Activated B cell treated with CpG ODN at 0.5 μM for 24 hours (primary cell): ENCODE measurements around the gene FUT8. TPM values are rescaled to one million over a fixed set of nuclear protein-coding genes. Genes with fewer than 3 reads are reported as not detected.
A peak's percentile ranks its signal among the peaks of the same experiment; 100 is the strongest.
"Not testable (repeated sequence)": the region's sequence is repeated elsewhere in the genome, so short reads cannot be mapped to it uniquely, and the experiment has no call there.

ENCODE experiments used
- ATAC-seq: fragments of 200-7000 bp; cut with Tn5 transposase; one replicate; pipeline ENCODE4 v1.10.0; 2021; ENCODE audit warnings: low read depth, mild to moderate bottlenecking, moderate library complexity
- CTCF ChIA-PET: fragments of 350-600 bp; sonication (Branson Sonifier 250); formaldehyde crosslinking; loops from one replicate; lab custom pipeline; 2021; ENCODE audit warnings: antibody characterized with exemption; lab: Charles Lee
- POLR2A ChIA-PET: fragments of 350-600 bp; sonication (Branson Sonifier 250); formaldehyde crosslinking; loops from one replicate; lab custom pipeline; 2021; ENCODE audit warnings: antibody characterized with exemption; lab: Charles Lee
- DNase-seq: peaks from one replicate; pipeline ENCODE4 v3.0.0; 2022
- H3K27ac Mint-ChIP-seq: one replicate; pipeline ENCODE4 v1.8.0; 2020; ENCODE audit warnings: mixed read lengths
- H3K27me3 Mint-ChIP-seq: one replicate; pipeline ENCODE4 v1.8.0; 2021; ENCODE audit warnings: mixed read lengths
- H3K36me3 Mint-ChIP-seq: one replicate; pipeline ENCODE4 v1.8.0; 2021; ENCODE audit warnings: low read depth, mixed read lengths
- H3K4me1 Mint-ChIP-seq: one replicate; pipeline ENCODE4 v1.8.0; 2021; ENCODE audit warnings: mixed read lengths
- H3K4me3 Mint-ChIP-seq: one replicate; pipeline ENCODE4 v1.8.0; 2020; ENCODE audit warnings: mild to moderate bottlenecking, mixed read lengths
- H3K9me3 Mint-ChIP-seq: one replicate; pipeline ENCODE4 v1.8.0; 2020; ENCODE audit warnings: mixed read lengths
- intact Hi-C: fragments of 100-400 bp; cut with micrococcal nuclease; formaldehyde crosslinking; loops from one replicate; pipeline ENCODE4 v1.15.1; 2024
- total RNA-seq: library from RNA; stranded (reverse); gene quantifications from 2 replicates; pipeline ENCODE4 v1.2.3, GENCODE V29; 2022
- TF ChIP-seq, protein P1 (sequence below): fragments of 200-600 bp; IDR thresholded peaks from one replicate; pipeline ENCODE4 v1.8.0; 2022; ENCODE audit warnings: antibody characterized with exemption, mild to moderate bottlenecking

The FUT8 gene
- total RNA-seq, 1 donor from 2014 or later = 123 TPM

DNA sequence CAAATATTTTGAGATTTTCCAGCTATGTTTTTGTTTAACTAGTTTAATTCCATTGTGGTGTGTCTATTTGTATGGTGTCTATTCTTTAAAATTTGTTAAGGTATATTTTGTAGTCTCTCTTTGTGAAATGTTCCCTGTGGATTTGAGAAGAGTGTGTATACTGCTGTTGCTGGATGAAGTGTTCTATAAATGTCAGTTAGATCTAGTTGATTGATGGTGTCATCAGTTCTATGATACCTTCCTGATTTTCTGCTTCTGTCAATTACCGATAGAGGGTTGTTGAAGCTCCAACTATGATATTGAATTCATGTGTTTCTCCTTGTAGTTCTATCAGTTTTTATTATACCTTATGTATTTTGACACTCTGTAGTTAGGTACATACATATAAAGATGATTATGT lies 53.1 kb downstream of the FUT8 start:
- ChIA-PET CTCF (no interaction called here), POLR2A (no interaction called here)
- Mint-ChIP-seq H3K36me3 (peaks cover 53% of the 10 kb centered on the region), H3K4me3 (no peak overlapping the region), H3K9me3 (no peaks in the 10 kb centered on the region), H3K27ac (peak overlapping the region; percentile 61), H3K4me1 (peaks cover 70% of the 10 kb centered on the region), H3K27me3 (no peaks in the 10 kb centered on the region)
- ATAC-seq = no peak
- TF ChIP-seq, protein P1, sequence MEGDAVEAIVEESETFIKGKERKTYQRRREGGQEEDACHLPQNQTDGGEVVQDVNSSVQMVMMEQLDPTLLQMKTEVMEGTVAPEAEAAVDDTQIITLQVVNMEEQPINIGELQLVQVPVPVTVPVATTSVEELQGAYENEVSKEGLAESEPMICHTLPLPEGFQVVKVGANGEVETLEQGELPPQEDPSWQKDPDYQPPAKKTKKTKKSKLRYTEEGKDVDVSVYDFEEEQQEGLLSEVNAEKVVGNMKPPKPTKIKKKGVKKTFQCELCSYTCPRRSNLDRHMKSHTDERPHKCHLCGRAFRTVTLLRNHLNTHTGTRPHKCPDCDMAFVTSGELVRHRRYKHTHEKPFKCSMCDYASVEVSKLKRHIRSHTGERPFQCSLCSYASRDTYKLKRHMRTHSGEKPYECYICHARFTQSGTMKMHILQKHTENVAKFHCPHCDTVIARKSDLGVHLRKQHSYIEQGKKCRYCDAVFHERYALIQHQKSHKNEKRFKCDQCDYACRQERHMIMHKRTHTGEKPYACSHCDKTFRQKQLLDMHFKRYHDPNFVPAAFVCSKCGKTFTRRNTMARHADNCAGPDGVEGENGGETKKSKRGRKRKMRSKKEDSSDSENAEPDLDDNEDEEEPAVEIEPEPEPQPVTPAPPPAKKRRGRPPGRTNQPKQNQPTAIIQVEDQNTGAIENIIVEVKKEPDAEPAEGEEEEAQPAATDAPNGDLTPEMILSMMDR = no peak
- no peak for DNase-seq
- intact Hi-C loops = no loop called here

DNA sequence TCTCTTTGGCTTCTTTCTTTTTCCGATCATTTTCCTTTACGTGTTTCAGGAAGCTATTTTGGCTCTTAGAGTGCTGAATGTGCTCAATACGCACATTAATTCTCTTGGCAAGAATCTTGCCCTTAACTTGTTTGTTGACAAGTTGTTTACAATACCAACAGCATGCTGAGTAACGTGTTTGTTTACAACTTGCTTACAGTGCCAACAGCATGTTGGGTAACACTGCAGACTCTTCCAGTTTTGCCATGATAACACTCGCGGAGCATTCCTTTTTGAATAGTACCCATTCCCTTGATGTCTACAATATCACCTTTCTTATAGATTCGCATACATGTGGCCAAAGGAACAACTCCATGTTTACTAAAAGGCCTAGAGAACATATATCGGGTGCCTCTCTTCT lies 55.4 kb downstream of the FUT8 start:
- ATAC-seq, DNase-seq, H3K4me3 Mint-ChIP-seq, H3K27ac Mint-ChIP-seq, CTCF ChIA-PET, H3K9me3 Mint-ChIP-seq, H3K27me3 Mint-ChIP-seq, intact Hi-C loops: not testable (repeated sequence)
- H3K36me3 Mint-ChIP-seq = peaks cover 40% of the 10 kb centered on the region
- H3K4me1 Mint-ChIP-seq = peaks cover 63% of the 10 kb centered on the region
- POLR2A ChIA-PET = interaction anchor here (0.7 kb wide), 1 partner anchor 1262 kb away, joined by 4 read pairs; no protein-coding TSS in a partner anchor

DNA sequence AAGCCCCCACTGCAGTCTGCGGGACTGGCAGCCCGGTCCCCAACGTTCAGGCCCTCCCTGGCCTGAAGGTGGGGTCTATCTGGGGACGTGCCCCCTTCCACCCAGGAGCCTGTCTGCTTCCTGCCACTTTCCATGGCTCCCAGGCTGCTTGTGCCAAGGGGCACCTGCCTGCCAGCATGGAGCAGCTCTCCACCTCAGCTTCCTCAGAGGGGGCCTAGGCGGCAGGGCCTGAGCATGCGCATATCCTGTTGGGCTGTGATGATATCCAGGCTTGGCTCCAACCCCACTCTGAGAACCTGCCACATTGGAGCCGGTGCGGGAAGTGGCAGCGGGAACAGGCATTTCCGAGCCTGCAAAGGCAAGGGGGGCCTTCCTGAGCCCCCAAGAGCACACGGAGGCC lies 57.4 kb downstream of the FUT8 start:
- ATAC-seq (no peak), DNase-seq (no peak)
- TF ChIP-seq, protein P1 = no peak
- ChIA-PET CTCF (no interaction called here), POLR2A (interaction anchor here (1.4 kb wide), 1 partner anchor 9 kb away, joined by 4 read pairs; no protein-coding TSS in a partner anchor)
- intact Hi-C loops = loop anchor here (5.0 kb wide), 1 partner anchor 38 kb away; no protein-coding TSS in a partner anchor
- H3K27ac Mint-ChIP-seq = no peak overlapping the region
- no peaks in the 10 kb centered on the region for H3K27me3 Mint-ChIP-seq
- no peaks in the 10 kb centered on the region for H3K9me3 Mint-ChIP-seq
- H3K4me3 Mint-ChIP-seq = no peak overlapping the region
- peaks cover 34% of the 10 kb centered on the region for H3K36me3 Mint-ChIP-seq
- peaks cover 53% of the 10 kb centered on the region for H3K4me1 Mint-ChIP-seq

DNA sequence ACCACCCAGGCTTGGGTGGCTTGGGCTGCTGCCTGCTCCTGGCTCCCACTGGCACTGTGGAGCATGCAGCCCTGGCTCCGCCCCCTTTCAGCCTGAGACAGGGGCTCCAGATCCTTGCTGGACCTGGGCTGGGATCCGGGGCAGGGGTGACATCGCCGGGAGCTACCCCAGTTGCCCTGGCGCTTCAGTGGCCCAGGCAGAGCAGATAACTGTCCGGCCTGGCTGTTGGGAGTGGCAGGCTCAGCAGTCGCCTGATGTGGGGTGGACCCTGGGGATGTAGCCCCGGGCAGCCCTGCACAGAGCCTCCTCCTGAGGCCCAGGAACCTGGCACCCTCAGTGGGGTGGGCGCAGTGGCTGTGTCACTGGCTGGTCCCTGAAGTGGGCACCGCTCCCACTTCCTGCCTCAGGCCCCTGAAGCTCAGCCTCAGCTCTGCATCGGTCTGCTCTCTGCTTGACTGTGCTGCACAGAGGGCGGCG lies 57.9 kb downstream of the FUT8 start:
- TF ChIP-seq, protein P1 = no peak
- Mint-ChIP-seq H3K27ac (no peak overlapping the region), H3K4me1 (peaks cover 53% of the 10 kb centered on the region), H3K36me3 (peaks cover 34% of the 10 kb centered on the region), H3K9me3 (no peaks in the 10 kb centered on the region), H3K27me3 (no peaks in the 10 kb centered on the region), H3K4me3 (no peak overlapping the region)
- ATAC-seq = no peak
- DNase-seq = no peak
- ChIA-PET CTCF (no interaction called here), POLR2A (interaction anchor here (1.2 to 1.4 kb wide), 2 partner anchors 10 to 60 kb away, joined by 4 read pairs; no protein-coding TSS in a partner anchor)
- intact Hi-C loops = loop anchor here (5.0 kb wide), 1 partner anchor 38 kb away; no protein-coding TSS in a partner anchor

DNA sequence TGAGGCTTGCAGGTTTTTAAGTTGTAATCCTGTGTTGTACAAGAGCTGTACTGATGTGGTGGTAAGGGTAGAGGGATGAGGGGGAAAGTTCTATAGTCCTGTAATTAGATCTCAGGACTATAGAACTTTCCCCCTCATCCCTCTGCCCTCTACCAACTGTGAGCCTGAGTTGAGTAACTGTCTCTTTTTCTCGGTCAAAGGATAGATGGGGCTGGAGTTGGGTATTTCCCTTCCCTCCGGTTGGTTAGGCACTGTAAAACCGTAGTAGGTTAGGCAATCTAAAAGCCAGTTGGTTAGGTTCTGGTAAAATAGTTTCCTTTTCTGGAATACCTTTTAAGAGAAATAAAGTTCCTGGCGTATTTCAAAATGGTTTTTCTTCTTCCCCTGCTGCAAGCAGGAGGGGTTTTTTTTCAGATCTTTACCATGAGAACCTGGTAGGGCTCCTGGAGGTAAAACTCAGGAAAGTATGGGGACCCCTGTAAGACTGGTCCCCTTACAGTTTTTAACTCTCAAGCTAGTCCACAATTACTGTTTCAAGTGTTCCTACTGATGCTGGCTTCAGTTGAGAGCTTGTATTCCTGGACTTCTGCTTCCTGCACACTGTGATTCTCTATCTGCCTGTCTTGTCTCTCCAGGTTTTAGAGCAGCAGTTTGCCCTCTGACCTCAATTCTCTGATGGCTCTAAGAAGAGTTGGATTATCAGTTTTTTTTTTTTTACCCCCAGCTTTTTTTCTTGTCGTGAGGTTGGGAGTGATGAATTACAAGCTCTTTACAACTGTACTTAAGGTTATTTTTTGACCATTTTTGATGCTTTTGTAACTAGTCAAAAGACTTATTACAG lies 58.7 kb downstream of the FUT8 start:
- POLR2A ChIA-PET = interaction anchor here (0.5 to 1.4 kb wide), 5 partner anchors 10 to 248 kb away, joined by 3 to 5 read pairs (median 4); no protein-coding TSS in a partner anchor
- TF ChIP-seq, protein P1 = no peak
- peak; percentile 96 for ATAC-seq
- H3K9me3 Mint-ChIP-seq = no peaks in the 10 kb centered on the region
- H3K4me3 Mint-ChIP-seq = peak overlapping the region; percentile 28
- peaks cover 26% of the 10 kb centered on the region for H3K36me3 Mint-ChIP-seq
- no peaks in the 10 kb centered on the region for H3K27me3 Mint-ChIP-seq
- DNase-seq = no peak
- CTCF ChIA-PET = interaction anchor here (0.6 kb wide), 1 partner anchor 59 kb away, joined by 3 read pairs; the partner anchor contains the start of gene FUT8
- peaks cover 55% of the 10 kb centered on the region for H3K4me1 Mint-ChIP-seq
- peak overlapping the region; percentile 57 for H3K27ac Mint-ChIP-seq
- intact Hi-C loops = loop anchor here (1.0 to 5.0 kb wide), 2 partner anchors 9 to 39 kb away; no protein-coding TSS in a partner anchor
